Suprapubic skin (tissue), 4 donors: ENCODE results near the gene LASP1.

Experiments used
- POLR2A ChIP-seq, 2 donors: fragments of 450-650 bp; IDR thresholded peaks; one replicate each; pipeline ENCODE4 v1.6.1; 2017; ENCODE audit warnings: antibody characterized with exemption in 2 of 2, mild to moderate bottlenecking in 2 of 2, moderate library complexity in 2 of 2
- POLR2AphosphoS5 ChIP-seq, 3 donors: sonication (generic); formaldehyde crosslinking; IDR thresholded peaks; one replicate each; pipeline ENCODE4 v1.6.1; 2017; ENCODE audit warnings: antibody characterized with exemption in 3 of 3
- TF ChIP-seq, protein P1 (sequence below), 2 donors: fragments of 200-600 bp in 1 of 2; fragments of 450-650 bp in 1 of 2; sonication (generic) in 1 of 2; IDR thresholded peaks; one replicate each; pipeline ENCODE4 v1.5.1; 2016 to 2019; ENCODE audit warnings: antibody characterized with exemption in 2 of 2, mild to moderate bottlenecking in 1 of 2, moderate library complexity in 1 of 2

DNA sequence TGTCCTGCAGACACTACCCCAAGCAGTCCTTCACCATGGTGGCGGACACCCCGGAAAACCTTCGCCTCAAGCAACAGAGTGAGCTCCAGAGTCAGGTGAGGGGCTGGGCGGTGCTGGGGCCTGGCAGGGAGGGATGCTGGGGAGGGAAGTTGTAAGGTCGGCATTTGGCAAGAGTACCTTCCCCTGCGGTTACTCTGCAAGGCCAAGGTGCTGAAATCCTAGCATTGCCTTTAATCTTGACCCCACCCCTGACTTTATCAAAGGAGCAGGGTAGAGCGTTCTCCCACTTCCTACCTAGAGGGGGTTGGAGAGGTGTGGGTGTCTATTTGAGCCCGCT lies 20.5 kb downstream of the LASP1 start:
- TF ChIP-seq, protein P1, sequence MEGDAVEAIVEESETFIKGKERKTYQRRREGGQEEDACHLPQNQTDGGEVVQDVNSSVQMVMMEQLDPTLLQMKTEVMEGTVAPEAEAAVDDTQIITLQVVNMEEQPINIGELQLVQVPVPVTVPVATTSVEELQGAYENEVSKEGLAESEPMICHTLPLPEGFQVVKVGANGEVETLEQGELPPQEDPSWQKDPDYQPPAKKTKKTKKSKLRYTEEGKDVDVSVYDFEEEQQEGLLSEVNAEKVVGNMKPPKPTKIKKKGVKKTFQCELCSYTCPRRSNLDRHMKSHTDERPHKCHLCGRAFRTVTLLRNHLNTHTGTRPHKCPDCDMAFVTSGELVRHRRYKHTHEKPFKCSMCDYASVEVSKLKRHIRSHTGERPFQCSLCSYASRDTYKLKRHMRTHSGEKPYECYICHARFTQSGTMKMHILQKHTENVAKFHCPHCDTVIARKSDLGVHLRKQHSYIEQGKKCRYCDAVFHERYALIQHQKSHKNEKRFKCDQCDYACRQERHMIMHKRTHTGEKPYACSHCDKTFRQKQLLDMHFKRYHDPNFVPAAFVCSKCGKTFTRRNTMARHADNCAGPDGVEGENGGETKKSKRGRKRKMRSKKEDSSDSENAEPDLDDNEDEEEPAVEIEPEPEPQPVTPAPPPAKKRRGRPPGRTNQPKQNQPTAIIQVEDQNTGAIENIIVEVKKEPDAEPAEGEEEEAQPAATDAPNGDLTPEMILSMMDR (IDR thresholded peaks at IDR 0.05): no peak
- no peak for TF ChIP-seq POLR2AphosphoS5 (IDR thresholded peaks at IDR 0.05)
- no peak for TF ChIP-seq POLR2A (IDR thresholded peaks at IDR 0.05)
